ENCODE measurements around the gene PCDHGC3.
"Not testable (repeated sequence)": the region's sequence is repeated elsewhere in the genome, so short reads cannot be mapped to it uniquely, and the experiment has no call there.

Gene PCDHGC3

GRCh38 chr5:141475625-141476131 lies at the start of gene PCDHGC3:
Gene PCDHGC3 (plus strand): TSS chr5:141475966. CDS start chr5:141476117, 151 bp downstream.
- DNase-seq (ENCODE audit: low read depth in 2 of 2): peak; percentile 25 to 40

DNA sequence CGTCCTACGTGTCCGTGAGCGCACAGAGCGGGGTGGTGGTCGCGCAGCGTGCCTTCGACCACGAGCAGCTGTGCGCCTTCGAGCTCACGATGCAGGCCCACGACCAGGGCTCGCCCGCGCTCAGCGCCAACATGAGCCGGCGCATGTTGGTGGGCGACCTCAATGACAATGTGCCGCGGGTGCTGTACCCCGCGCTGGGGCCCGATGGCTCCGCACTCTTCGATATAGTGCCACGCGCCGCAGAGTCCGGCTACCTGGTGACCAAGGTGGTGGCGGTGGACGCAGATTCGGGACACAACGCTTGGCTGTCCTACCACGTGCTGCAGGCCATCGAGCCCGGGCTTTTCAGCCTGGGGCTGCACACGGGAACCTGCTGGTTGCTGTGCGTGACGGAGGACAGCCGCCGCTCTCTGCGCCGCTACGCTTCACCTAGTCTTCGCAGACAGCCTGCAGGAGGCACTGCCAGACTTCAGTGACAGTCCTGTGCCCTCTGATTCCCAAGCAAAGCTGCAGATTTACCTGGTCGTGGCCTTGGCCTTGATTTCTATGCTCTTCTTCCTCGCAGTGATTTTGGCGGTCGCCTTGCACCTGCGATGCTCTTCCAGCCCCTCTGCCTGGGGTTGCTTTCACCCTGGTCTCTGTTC lies 47.9 kb upstream of the PCDHGC3 start:
- no peak for DNase-seq (ENCODE audit: low read depth in 2 of 2)

GRCh38 chr5:141430332-141431113 lies 45.2 kb upstream of the PCDHGC3 start, which contains the start of gene PCDHGA12:
Gene PCDHGA12 (plus strand): TSS chr5:141430507. CDS start chr5:141430760, 253 bp downstream.
- no peak for DNase-seq (ENCODE audit: low read depth in 2 of 2)

GRCh38 chr5:141431286-141431685 lies 44.5 kb upstream of the PCDHGC3 start:
- DNase-seq (ENCODE audit: low read depth in 2 of 2): no peak

GRCh38 chr5:141432308-141432707 lies 43.5 kb upstream of the PCDHGC3 start:
- DNase-seq (ENCODE audit: low read depth in 2 of 2): not testable (repeated sequence)

DNA sequence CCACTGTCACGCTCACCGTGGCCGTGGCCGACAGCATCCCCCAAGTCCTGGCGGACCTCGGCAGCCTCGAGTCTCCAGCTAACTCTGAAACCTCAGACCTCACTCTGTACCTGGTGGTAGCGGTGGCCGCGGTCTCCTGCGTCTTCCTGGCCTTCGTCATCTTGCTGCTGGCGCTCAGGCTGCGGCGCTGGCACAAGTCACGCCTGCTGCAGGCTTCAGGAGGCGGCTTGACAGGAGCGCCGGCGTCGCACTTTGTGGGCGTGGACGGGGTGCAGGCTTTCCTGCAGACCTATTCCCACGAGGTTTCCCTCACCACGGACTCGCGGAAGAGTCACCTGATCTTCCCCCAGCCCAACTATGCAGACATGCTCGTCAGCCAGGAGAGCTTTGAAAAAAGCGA lies 43.0 kb upstream of the PCDHGC3 start:
- DNase-seq (ENCODE audit: low read depth in 2 of 2): not testable (repeated sequence)

DNA sequence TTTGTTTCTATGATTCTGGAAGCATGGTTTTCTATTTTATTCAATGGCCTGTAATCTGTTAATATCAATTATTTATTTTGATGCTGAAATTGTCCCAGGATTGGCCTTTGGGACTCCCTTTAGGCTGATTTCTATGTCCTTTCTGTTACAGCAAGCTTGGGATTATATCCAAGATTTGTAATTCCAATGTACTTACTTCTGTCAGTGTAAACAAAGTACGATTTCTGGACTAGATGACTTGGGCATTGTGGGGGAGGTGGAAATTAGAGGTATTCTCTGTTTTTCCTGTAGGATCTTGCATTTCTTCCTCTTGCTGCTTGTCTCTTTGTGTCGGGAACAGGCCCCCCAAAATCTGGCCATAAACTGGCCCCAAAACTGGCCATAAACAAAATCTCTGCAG lies 41.8 kb upstream of the PCDHGC3 start:
- no peak for DNase-seq (ENCODE audit: low read depth in 2 of 2)

GRCh38 chr5:141437221-141437620 lies 38.5 kb upstream of the PCDHGC3 start:
- no peak for DNase-seq (ENCODE audit: low read depth in 2 of 2)

- DNase-seq (ENCODE audit: low read depth in 2 of 2): no peak
These were observed 36.2 kb upstream of the PCDHGC3 start for GRCh38 chr5:141439411-141440141.

DNA sequence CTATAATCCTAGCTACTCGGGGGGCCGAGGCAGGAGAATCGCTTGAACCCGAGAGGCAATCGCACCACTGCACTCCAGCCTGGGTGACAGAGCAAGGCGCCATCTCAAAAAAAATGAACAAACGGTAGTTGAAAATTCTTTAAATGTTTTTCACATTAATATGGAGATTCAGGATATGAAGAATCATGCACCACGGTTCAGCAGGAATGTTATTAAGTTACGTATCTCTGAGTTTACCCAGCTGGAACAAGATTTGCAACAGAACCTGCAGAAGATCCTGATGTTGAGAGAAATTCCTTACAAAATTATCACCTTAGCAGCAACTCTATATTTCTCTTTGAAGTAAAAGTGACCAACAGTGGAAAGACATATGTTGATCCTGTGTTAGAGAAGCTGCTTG lies 35.4 kb upstream of the PCDHGC3 start:
- no peak for DNase-seq (ENCODE audit: low read depth in 2 of 2)

- no peak for DNase-seq (ENCODE audit: low read depth in 2 of 2)
These were observed 34.1 kb upstream of the PCDHGC3 start for GRCh38 chr5:141441571-141442170.

GRCh38 chr5:141465351-141465750 lies 10.4 kb upstream of the PCDHGC3 start:
- DNase-seq (ENCODE audit: low read depth in 2 of 2): no peak

DNA sequence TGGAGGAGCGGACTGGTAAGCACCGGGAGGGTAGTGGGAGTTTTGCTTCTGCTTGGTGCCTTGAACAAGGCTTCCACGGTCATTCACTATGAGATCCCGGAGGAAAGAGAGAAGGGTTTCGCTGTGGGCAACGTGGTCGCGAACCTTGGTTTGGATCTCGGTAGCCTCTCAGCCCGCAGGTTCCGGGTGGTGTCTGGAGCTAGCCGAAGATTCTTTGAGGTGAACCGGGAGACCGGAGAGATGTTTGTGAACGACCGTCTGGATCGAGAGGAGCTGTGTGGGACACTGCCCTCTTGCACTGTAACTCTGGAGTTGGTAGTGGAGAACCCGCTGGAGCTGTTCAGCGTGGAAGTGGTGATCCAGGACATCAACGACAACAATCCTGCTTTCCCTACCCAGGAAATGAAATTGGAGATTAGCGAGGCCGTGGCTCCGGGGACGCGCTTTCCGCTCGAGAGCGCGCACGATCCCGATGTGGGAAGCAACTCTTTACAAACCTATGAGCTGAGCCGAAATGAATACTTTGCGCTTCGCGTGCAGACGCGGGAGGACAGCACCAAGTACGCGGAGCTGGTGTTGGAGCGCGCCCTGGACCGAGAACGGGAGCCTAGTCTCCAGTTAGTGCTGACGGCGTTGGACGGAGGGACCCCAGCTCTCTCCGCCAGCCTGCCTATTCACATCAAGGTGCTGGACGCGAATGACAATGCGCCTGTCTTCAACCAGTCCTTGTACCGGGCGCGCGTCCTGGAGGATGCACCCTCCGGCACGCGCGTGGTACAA lies 556 bp downstream of the PCDHGC3 start:
- no peak for DNase-seq (ENCODE audit: low read depth in 2 of 2)

DNA sequence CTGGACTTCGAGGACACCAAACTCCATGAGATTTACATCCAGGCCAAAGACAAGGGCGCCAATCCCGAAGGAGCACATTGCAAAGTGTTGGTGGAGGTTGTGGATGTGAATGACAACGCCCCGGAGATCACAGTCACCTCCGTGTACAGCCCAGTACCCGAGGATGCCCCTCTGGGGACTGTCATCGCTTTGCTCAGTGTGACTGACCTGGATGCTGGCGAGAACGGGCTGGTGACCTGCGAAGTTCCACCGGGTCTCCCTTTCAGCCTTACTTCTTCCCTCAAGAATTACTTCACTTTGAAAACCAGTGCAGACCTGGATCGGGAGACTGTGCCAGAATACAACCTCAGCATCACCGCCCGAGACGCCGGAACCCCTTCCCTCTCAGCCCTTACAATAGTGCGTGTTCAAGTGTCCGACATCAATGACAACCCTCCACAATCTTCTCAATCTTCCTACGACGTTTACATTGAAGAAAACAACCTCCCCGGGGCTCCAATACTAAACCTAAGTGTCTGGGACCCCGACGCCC lies 1.3 kb downstream of the PCDHGC3 start:
- no peak for DNase-seq (ENCODE audit: low read depth in 2 of 2)

- no peak for DNase-seq (ENCODE audit: low read depth in 2 of 2)
These were observed 2.0 kb downstream of the PCDHGC3 start for GRCh38 chr5:141477815-141478214.

DNA sequence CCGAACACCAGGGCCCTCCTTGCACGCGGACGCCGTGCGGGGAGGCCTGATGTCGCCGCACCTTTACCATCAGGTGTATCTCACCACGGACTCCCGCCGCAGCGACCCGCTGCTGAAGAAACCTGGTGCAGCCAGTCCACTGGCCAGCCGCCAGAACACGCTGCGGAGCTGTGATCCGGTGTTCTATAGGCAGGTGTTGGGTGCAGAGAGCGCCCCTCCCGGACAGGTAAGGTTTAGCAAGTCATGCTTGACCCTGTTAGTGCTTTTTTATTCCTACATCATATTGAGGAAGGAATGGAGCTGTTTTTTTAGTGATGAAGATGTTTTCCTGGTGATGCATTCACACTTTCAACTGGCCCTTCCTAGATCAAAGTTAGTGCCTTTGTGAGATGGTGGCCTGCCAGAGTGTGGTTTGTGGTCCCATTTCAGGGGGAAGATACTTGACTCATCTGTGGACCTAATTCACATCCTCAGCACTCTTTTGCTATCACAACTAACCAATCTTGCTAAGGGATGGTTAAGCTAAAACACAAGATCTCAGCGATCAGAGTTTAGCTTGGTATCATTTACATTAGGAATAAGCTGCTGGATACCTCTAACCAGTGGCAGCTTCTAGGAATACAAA lies 2.7 kb downstream of the PCDHGC3 start:
- DNase-seq (ENCODE audit: low read depth in 2 of 2): no peak

DNA sequence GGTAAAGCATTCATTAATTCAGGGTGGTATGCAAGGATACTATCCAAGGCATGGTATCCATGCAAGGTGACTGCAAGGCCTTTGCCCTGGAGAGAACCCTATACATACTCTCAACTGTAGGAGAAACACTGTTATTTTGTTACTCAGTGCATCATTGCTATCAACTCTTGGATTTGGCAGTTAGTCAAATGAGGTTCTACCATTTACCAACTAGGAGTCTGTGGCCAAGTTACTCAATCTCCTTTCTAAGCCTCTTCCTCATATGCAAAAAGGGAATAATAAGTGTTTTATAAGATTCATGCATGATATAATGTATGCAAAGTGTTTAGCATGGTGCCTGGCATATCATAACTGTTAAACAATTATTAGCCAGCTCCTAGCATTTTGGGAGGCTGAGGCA lies 4.0 kb downstream of the PCDHGC3 start:
- DNase-seq (ENCODE audit: low read depth in 2 of 2): no peak

DNA sequence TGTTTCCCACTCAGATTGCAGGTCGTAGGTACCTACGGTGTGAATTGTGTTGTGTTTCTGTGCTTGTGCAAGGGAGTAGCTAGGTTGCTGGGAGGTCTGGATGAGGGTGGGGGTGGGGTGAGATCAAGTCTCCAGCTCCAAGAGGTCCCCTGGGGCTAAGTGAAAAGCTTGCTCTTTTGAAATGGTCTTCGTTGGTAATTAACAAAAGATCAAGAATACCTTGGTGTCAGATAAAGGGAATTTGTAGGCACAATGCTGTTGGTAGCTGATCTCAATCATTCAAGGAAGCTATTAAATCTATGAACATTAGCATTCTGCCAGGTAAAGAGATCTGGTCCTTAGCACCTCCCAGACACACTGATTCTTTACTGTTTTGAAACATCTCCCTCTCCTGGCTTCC lies 8.1 kb downstream of the PCDHGC3 start:
- no peak for DNase-seq (ENCODE audit: low read depth in 2 of 2)

DNA sequence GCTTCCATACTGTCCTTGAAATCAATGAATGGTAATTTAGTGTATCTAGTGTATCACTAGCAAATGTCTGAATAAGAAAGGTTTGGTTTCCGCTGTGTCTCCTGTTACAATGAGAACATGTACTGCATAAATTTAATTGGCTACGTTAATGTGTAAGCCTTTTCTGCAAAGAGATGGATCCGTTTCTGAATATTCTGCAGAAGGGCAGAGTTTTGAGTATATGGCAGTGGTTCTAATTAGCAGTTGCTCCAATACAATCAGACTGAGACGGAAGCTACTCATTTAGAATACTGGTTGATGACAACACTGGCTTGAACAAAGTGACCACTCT lies 8.5 kb downstream of the PCDHGC3 start:
- DNase-seq (ENCODE audit: low read depth in 2 of 2): no peak

DNA sequence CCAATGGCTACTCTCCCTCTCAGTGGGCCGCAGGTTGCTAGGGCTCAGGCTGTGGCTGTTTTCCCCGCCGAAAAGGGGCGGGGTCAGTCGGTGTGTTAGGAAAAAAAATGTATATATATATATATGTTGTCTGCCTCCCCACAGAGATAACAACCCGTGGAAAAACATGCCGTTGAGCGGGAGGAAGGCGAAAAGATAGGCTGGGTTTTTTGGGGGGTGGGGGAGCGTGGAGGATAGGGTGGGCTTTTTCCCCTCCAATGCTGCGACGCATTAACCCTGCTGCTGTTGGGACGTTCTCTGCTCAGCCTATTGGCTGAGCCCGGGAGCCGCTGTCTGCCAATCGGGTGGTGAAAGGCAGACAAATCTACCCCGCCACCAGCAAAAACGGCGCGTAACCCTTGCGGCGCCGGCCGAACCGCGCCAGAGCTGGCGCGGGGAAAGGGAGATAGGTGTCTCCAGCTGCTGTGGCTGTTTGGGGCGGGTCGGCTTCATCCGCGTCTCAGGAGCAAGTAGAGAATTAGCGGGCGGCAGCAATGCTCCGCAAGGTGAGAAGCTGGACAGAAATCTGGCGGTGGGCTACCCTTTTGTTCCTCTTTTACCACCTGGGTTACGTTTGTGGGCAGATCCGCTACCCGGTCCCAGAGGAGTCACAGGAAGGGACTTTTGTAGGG lies 9.0 kb downstream of the PCDHGC3 start, which contains the start of gene PCDHGC4:
Gene PCDHGC4 (plus strand): TSS at position 390 of the 671 bp plus-strand sequence. CDS start 144 bp downstream, at position 534.
- no peak for DNase-seq (ENCODE audit: low read depth in 2 of 2)

All from stimulated activated CD4-positive, alpha-beta T cell treated with anti-CD3 and anti-CD28 coated beads, Interleukin-1b, Interleukin-23, amount 100 ng/mL, for 4 hours (primary cell).